B cell (primary cell): ENCODE results near the gene KISS1. TPM values are rescaled to one million over a fixed set of nuclear protein-coding genes. Genes with fewer than 3 reads are reported as not detected.

ENCODE experiments used
- ATAC-seq: fragments of 200-7000 bp; cut with Tn5 transposase; one replicate; pipeline ENCODE4 v1.10.0; 2021; ENCODE audit warnings: low read depth, mild to moderate bottlenecking, moderate number of reproducible peaks, moderate library complexity
- CTCF ChIA-PET: fragments of 350-600 bp; sonication (Branson Sonifier 250); formaldehyde crosslinking; loops from one replicate; lab custom pipeline; 2021; ENCODE audit warnings: antibody characterized with exemption, inconsistent platforms; lab: Charles Lee
- POLR2A ChIA-PET: fragments of 350-600 bp; sonication (Branson Sonifier 250); formaldehyde crosslinking; loops from one replicate; lab custom pipeline; 2021; ENCODE audit warnings: antibody characterized with exemption; lab: Charles Lee
- DNase-seq: peaks from one replicate; pipeline ENCODE4 v3.0.0; 2013
- H2AFZ ChIP-seq: 2 replicates; pipeline ENCODE4 v1.6.1; 2012; ENCODE audit warnings: mild to moderate bottlenecking, low read depth, low read length; ENCODE audit not compliant: insufficient read depth, poor library complexity, severe bottlenecking
- H3K27ac ChIP-seq, 2 donors: 1 replicate in 1 of 2; 2 replicates in 1 of 2; pipeline ENCODE4 v1.5.1; 2012 to 2013; ENCODE audit warnings: low read length in 2 of 2, mild to moderate bottlenecking in 2 of 2, moderate library complexity in 1 of 2
- H3K27me3 ChIP-seq, 4 experiments: fragments of 200-600 bp in 1 of 4; sonication (generic) in 1 of 4; replicated peaks in 1 of 4; 1 replicate in 2 of 4; 2 replicates in 2 of 4; pipeline versions ENCODE4 v1.6.1 to v1.7.0; 2013 to 2016; ENCODE audit warnings: low read length in 3 of 4, mild to moderate bottlenecking in 2 of 4, mixed read lengths in 1 of 4, moderate library complexity in 1 of 4; ENCODE audit not compliant: insufficient read depth in 4 of 4, control insufficient read depth in 3 of 4; ENCODE audit errors: control extremely low read depth in 1 of 4
- H3K36me3 ChIP-seq, 2 experiments: replicated peaks in 1 of 2; 1 replicate in 1 of 2; 2 replicates in 1 of 2; pipeline versions ENCODE4 v1.6.1 to v1.7.1; 2013; ENCODE audit warnings: low read length in 1 of 2; ENCODE audit not compliant: insufficient read depth in 2 of 2, control insufficient read depth in 1 of 2; ENCODE audit errors: control extremely low read depth in 1 of 2, extremely low read depth in 1 of 2
- H3K4me1 ChIP-seq, 2 donors: fragments of 200-600 bp in 1 of 2; sonication (generic) in 1 of 2; 1 replicate in 1 of 2; 2 replicates in 1 of 2; pipeline versions ENCODE4 v1.5.1 to v1.6.1; 2013 to 2017; ENCODE audit warnings: low read length in 2 of 2; ENCODE audit not compliant: control insufficient read depth in 2 of 2, insufficient read depth in 2 of 2
- H3K4me2 ChIP-seq: replicated peaks from 2 replicates; pipeline ENCODE3; 2012; ENCODE audit warnings: mild to moderate bottlenecking, low read depth, low read length; ENCODE audit not compliant: poor library complexity, severe bottlenecking
- H3K4me3 ChIP-seq, 5 experiments: fragments of 200-600 bp in 1 of 5; sonication (generic) in 1 of 5; 1 replicate in 3 of 5; 2 replicates in 2 of 5; pipeline versions ENCODE4 v1.5.1 to v1.7.0; 2011 to 2016; ENCODE audit warnings: low read length in 4 of 5, mild to moderate bottlenecking in 4 of 5, low read depth in 2 of 5, control low read depth in 1 of 5, moderate library complexity in 1 of 5; ENCODE audit not compliant: insufficient read depth in 1 of 5; ENCODE audit errors: control extremely low read depth in 1 of 5, extremely low read depth in 1 of 5
- H3K79me2 ChIP-seq: fragments of 200-600 bp; sonication (generic); one replicate; pipeline ENCODE4 v1.6.0; 2016; ENCODE audit warnings: low read length; ENCODE audit not compliant: control insufficient read depth, insufficient read depth
- H3K9ac ChIP-seq: fragments of 200-600 bp; sonication (generic); 2 replicates; pipeline ENCODE4 v1.6.1; 2017; ENCODE audit warnings: mild to moderate bottlenecking, low read length, moderate library complexity
- H3K9me3 ChIP-seq, 3 donors: one replicate each; pipeline versions ENCODE4 v1.6.1 to v1.7.1; 2013; ENCODE audit warnings: low read length in 2 of 3; ENCODE audit not compliant: control insufficient read depth in 2 of 3, insufficient read depth in 1 of 3; ENCODE audit errors: control extremely low read depth in 1 of 3
- H4K20me1 ChIP-seq: 2 replicates; pipeline ENCODE4 v1.6.0; 2012; ENCODE audit warnings: mild to moderate bottlenecking, low read length; ENCODE audit not compliant: insufficient read depth, control insufficient read depth, poor library complexity, severe bottlenecking
- H3K27ac Mint-ChIP-seq: one replicate; pipeline ENCODE4 v1.8.0; 2021; ENCODE audit warnings: mixed read lengths
- H3K27me3 Mint-ChIP-seq: one replicate; pipeline ENCODE4 v1.8.0; 2021; ENCODE audit warnings: mixed read lengths
- H3K4me1 Mint-ChIP-seq: one replicate; pipeline ENCODE4 v1.8.0; 2021; ENCODE audit warnings: mixed read lengths
- H3K4me3 Mint-ChIP-seq: one replicate; pipeline ENCODE4 v1.8.0; 2021; ENCODE audit warnings: mixed read lengths
- H3K9me3 Mint-ChIP-seq: one replicate; pipeline ENCODE4 v1.8.0; 2022; ENCODE audit warnings: mixed read lengths; ENCODE audit not compliant: insufficient read depth
- CTCF ChIP-seq: fragments of 200-600 bp; IDR thresholded peaks from one replicate; pipeline ENCODE4 v1.8.0; 2022; ENCODE audit warnings: antibody characterized with exemption, mild to moderate bottlenecking
- EZH2 ChIP-seq: IDR thresholded peaks from 2 replicates; pipeline ENCODE4 v1.6.1; 2012; ENCODE audit warnings: borderline replicate concordance, low read depth, mild to moderate bottlenecking, moderate library complexity, low read length; ENCODE audit not compliant: insufficient read depth, poor library complexity, severe bottlenecking
- WGBS: methylation state at CpG from one replicate; pipeline ENCODE4 v1.1.5; 2013; ENCODE audit warnings: missing lambda C conversion rate; ENCODE audit not compliant: insufficient coverage; 5-methylcytosine and 5-hydroxymethylcytosine counted together
- intact Hi-C: fragments of 100-400 bp; cut with micrococcal nuclease; formaldehyde crosslinking; loops from one replicate; pipeline ENCODE4 v1.10.0; 2022
- polyA plus RNA-seq: library from polyadenylated mRNA; depleted of rRNA; stranded (reverse); fragments of >200 nt; gene quantifications from 2 replicates; pipeline ENCODE4 v1.2.3, GENCODE V29; 2012
- total RNA-seq, 2 donors: library from RNA; stranded (reverse); fragments of 120-200 nt in 1 of 2; gene quantifications; 1 replicate in 1 of 2; 2 replicates in 1 of 2; pipeline versions ENCODE4 v1.2.3 to v1.2.4, GENCODE V29; 2013 to 2022

Gene KISS1
- total and polyA plus RNA-seq, 2 donors (not counting 1 experiment from before 2014, with no cell fraction given): not detected

- ChIA-PET POLR2A (no interaction called here), CTCF (no interaction called here)
- Histone ChIP-seq H3K9me3 (no peaks in the 10 kb centered on the region), H3K4me3 (no peak overlapping the region), H3K27me3 (no peaks in the 10 kb centered on the region), H3K9ac (no peak overlapping the region), H3K36me3 (no peaks in the 10 kb centered on the region), H2AFZ (no peak overlapping the region), H4K20me1 (no peaks in the 10 kb centered on the region), H3K27ac (no peak overlapping the region), H3K79me2 (no peaks in the 10 kb centered on the region), H3K4me1 (no peaks in the 10 kb centered on the region), H3K4me2 (no peak overlapping the region)
- Mint-ChIP-seq H3K9me3 (no peaks in the 10 kb centered on the region), H3K4me3 (no peak overlapping the region), H3K4me1 (no peaks in the 10 kb centered on the region), H3K27ac (no peak overlapping the region), H3K27me3 (peaks cover 5% of the 10 kb centered on the region)
- intact Hi-C loops: no loop called here
- no peak for TF ChIP-seq CTCF
- no peak for TF ChIP-seq EZH2
- no peak for ATAC-seq
- WGBS: 97% methylated on average over 14 of the region's 16 CpGs
- DNase-seq: no peak
Observed at GRCh38 chr1:204225841-204226735, 29.8 kb upstream of the KISS1 start.

GRCh38 chr1:204224655-204225054 is 28.4 kb upstream of the KISS1 start:
- Histone ChIP-seq H3K79me2 (no peaks in the 10 kb centered on the region), H3K4me1 (no peaks in the 10 kb centered on the region), H3K36me3 (no peaks in the 10 kb centered on the region), H3K4me2 (no peak overlapping the region), H3K27ac (no peak overlapping the region), H2AFZ (no peak overlapping the region), H3K9ac (no peak overlapping the region), H4K20me1 (no peaks in the 10 kb centered on the region), H3K27me3 (no peaks in the 10 kb centered on the region), H3K9me3 (no peaks in the 10 kb centered on the region), H3K4me3 (no peak overlapping the region)
- ATAC-seq (no peak), DNase-seq (no peak)
- Mint-ChIP-seq H3K9me3 (no peaks in the 10 kb centered on the region), H3K27ac (no peak overlapping the region), H3K27me3 (peaks cover 8% of the 10 kb centered on the region), H3K4me1 (no peaks in the 10 kb centered on the region), H3K4me3 (no peak overlapping the region)
- no peak for TF ChIP-seq CTCF
- TF ChIP-seq EZH2: no peak
- intact Hi-C loops: no loop called here
- ChIA-PET POLR2A (no interaction called here), CTCF (interaction anchor here (0.6 kb wide), 1 partner anchor 66 kb away, joined by 4 read pairs; no protein-coding TSS in a partner anchor)
- WGBS: 90% methylated on average over 6 of the region's 8 CpGs
